GM21390 (cell line): Measurements from ENCODE around the gene DVL2.
A peak's percentile ranks its signal among the peaks of the same experiment; 100 is the strongest.
"Not testable (repeated sequence)": the region's sequence is repeated elsewhere in the genome, so short reads cannot be mapped to it uniquely, and the experiment has no call there.

Source experiments
- ATAC-seq: cut with Tn5 transposase; IDR thresholded peaks from one replicate; pipeline ENCODE4 v1.9.1; 2021; ENCODE audit not compliant: unreplicated experiment

Gene DVL2

DNA sequence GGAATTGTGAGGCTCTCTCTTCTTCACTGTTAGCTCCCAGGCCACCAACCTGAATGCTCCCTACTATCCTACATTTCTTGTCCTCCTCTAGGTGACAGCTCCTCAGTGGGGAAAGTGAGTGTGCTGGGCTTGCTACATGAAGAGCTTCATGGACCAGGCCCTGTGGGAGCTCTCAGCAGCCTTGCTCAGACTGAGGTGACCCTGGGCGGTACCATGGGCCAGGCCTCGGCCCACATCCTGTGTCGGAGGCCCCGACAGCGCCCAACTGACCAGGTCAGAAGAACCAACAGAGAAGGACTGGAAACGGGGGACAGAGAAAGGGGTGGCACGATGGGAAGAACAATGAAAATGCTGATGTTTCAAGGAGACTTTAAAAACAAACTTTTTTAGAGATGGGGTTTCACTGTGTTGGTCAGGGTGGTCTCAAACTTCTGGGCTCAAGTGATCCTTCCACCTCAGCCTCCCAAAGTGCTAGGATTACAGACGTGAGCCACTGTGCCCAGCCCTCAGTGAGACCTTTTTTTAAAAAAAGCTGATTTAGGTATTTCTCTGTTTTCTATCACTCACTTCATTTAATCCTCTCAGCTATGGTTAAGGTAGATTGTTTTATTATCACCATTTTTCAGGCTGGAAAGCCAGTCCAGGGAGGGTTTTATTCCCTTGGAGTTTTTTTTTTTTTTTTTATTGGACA is 22.6 kb upstream of the DVL2 start:
- ATAC-seq = no peak

DNA sequence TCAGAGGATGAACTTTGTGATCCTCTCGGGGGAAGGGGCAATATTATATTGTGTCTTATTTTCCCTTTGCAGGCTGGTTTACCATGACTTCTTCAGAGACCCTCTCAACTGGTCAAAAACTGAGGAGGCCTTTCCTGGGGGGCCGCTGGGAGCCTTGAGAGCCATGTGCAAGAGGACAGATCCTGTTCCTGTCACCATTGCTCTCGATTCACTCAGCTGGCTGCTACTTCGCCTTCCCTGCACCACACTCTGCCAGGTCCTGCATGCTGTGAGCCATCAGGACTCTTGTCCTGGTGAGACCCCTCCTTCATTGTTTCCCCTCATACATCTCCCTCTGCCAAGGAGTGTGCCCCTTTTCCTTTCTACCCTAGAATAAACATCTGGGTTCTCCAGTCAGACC is 20.2 kb upstream of the DVL2 start:
- ATAC-seq = no peak

DNA sequence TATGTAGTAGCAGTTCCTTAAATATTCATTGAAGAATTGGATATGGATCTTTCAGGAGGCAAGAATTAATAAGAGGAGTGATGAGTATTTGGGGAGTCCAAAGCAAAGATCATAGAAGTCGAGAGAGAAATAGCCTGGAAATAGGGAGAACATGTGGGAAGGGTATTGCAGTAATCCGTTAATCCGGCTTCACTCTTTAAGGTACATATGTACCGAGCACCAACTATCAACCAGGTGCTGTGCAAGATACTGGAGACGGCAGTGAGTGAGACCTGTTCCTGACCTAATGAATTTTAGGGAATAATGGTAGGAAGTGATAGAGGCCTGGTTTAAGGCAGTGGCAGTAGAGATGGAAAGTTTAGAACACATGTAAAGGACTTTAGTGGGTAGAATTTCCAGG is 18.8 kb upstream of the DVL2 start:
- no peak for ATAC-seq

DNA sequence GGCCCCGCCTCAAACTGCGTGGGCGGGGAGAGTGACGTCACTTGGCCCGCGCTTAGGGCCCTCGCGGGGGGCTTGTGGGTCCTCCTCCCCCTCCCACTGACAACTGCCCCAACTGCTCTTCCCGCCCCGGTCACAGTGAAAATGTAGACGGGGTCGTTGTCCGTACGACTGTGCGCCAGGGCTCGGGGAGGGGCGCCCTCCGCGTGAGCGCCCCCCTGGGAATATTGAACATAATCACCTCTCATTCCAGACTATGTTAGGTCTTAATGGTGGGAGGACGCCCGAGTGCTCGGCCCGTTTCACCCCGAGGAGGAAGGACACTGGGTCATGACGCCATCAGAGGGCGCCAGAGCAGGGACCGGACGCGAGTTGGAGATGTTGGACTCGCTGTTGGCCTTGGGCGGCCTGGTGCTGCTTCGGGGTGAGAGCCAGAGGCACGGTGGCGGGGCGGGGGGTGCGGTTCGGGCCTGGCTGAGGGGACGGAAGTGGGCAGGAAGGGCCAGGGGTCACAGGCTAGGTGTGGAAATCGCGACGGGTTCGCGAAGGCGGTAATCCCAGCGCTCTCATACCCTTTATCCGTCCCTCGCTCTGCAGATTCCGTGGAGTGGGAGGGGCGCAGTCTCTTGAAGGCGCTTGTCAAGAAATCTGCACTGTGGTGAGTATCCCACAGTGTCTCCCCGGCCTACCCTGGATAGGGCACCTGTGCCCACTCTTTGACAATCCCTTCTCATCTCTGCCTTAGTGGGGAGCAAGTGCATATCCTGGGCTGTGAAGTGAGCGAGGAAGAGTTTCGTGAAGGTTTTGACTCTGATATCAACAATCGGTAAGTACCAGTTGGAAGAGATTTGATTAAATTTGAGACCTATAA is 18.1 kb upstream of the DVL2 start, which contains the start of gene ELP5:
TSS of gene ELP5 (plus strand) at position 40 of the 868 bp plus-strand sequence. CDS start at position 376, 336 bp downstream.
- ATAC-seq = peak; percentile 47

DNA sequence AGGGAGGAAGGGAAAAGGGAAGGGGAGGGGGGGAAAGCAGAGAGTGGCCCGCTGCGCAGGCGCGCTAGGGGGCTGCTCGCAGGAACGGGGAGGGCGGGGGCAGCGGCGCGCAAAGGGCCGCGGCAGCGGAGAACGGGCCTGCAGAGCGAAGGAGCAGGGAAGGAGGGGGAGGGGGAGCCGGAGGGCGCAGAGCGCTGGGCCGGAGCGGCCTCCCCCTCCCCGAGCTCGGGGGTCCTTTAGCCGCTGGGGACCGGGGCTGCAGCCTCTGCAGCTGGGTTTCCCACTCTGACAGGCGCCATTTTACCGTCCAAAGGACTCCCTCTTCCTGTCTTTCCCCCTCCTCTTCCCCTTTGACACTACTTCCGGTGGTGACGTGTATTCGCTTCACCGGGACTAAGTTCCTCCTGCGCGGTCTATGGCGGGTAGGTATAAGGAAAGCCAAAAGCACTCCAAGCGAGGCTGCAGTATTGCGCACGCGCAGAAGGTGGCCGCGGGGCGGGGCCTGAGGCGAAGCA is 17.4 kb upstream of the DVL2 start, which contains the start of gene CTDNEP1:
TSS of gene CTDNEP1 (minus strand) at position 74 of the 515 bp plus-strand sequence. CDS start 438 bp downstream, outside the sequence.
- peak; percentile 88 for ATAC-seq

DNA sequence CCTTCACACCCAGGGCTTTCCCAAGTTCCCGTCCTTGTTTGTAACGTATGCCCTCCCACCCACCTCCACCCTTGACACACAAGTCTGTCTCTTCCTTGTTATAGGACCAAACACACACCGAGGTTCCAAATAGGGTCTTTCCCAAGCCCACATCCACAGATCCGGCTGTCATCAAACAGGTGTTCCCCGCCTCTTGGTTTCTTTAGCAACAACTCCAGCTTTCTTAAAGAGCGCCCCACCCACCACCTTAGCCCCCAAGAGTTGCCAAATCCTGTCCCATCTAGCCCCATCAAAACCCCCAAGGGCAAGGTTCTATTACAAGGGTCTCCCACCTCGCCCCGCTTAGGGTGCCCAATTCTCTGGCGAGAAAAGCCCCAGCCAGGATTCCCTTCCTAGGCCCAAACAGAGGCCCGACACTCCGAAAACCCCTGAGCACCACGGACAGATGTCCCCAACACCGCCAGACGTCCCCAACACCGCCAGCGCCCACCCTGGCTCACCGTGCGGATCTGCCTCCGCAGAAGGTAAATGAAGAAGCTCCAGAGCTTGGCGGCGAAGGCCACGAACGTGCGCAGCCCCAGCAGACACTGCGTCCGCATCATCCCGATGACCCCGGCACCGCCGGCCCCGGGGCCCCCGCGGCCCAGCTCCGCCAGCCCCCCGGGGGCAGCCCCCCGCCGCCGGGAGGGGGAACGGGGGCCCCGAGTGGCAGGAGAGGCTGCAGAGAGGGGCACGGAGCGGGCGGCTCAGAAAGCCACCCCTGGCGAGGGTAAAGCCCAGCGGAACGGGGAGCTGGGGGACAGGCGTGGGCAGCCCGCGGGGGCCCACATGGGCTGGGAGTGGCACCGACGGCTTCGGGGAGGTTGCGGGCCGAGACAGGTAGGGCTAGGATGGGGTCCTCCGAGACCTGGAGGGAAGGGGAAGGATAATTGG is 16.6 kb upstream of the DVL2 start:
- no peak for ATAC-seq

DNA sequence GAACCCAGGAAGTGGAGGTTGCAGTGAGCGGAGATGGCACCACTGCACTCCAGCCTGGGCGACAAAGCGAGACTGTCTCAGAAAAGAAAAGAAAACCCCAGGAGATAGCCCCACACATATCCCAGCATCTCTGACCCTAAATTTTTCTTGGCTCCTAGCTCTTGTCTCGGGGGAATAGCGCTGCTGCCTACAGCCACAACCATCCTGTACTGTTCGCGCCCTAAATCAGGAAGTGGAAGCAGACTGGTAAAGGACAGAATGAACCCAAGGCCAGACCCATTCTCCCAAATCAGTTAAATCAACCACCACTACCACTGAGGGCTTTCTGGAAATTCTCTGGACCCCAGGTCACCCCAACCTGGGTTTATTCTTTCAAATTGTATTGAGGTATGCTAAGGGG is 15.5 kb upstream of the DVL2 start:
- ATAC-seq = no peak

DNA sequence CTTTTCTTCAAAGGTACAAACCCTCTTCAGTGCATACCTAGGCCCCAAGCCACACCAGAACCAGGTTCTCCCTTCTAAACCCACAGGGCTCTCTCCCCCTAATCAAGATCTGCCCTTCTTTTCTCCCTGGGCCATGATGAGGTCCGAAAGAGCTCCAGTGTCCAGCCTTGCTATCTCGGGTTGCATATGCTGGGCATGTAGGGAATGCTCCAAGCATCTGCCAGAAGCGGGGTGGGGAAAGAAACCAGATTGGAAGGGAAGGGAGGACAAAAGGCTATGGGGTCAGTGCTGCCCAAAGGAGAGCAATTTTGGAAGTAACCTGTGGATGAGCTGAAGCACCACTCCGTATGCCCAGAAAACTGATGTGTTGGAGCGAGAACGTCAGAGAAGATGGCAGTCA is 14.9 kb upstream of the DVL2 start:
- no peak for ATAC-seq

DNA sequence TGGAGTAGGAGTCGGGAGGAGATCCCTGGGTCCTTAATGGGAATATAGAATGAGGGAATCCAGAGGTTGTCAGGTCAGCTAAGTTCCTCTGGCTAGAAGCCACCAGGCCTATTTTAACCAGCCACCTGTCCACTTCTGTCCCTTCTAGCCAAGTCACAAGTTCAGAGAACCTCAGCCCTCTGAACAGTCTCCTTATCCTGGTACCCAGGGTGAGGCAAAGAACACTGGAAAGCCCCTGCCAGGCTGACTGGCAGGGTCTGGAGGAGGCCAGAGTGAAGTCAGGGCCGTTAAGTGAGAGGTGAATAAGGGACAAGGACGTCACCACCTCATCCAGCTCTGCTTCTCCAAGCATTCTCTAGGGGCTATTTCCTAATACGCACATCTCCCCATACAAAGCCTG is 14.5 kb upstream of the DVL2 start:
- no peak for ATAC-seq

DNA sequence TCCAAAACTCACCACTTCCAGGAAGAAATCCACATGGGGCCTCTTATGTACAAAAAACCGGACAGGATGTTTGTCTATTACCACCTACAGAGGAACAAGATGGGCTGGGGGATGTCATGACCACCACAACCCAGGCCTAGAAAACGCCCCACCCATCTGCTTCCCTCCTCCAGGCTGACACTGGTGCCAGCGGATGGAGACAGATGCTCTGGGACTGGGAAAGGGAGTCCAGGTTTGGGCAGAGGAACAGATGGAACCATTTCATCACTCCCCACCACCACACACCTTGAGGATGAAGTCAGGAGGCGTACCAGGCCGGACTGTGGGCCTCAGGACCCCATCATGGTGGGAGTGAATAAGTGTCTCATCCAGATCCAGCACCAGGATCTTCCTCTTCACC is 12.5 kb upstream of the DVL2 start:
- no peak for ATAC-seq

DNA sequence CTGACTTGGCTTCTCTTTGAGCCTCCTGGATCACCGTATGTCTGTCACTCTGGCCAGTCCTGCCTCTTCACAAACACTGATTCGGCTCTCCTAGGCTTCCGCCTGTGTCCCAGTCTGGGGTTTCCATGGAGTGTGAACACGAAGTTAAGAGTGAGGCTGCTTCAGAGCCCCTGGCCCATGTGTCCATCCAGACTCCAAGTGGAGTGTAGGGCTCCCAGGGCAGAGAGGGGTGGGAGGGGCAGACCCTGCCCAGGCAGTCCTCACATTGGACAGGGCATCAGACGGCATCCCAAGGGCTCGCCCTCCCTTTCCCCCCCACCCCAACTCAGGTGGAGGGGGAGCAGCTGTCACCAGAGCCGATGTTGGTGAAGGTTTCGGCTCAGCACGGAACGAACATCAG is 9.5 kb upstream of the DVL2 start:
- not testable (repeated sequence) for ATAC-seq

DNA sequence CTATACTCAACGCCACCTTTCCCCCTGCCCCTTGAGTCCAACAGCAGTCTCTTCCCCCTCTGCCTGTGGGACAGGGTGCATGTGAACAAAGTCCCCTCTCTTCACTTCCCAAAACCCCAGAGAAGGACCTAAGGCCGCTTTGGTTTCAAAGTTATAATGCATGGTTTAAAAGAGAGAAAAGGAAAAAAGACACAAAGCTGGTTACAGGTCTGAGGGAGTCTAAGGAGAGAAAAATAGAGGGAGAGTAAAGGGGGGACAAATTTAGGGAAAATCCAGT is 9.1 kb upstream of the DVL2 start:
- ATAC-seq = no peak

DNA sequence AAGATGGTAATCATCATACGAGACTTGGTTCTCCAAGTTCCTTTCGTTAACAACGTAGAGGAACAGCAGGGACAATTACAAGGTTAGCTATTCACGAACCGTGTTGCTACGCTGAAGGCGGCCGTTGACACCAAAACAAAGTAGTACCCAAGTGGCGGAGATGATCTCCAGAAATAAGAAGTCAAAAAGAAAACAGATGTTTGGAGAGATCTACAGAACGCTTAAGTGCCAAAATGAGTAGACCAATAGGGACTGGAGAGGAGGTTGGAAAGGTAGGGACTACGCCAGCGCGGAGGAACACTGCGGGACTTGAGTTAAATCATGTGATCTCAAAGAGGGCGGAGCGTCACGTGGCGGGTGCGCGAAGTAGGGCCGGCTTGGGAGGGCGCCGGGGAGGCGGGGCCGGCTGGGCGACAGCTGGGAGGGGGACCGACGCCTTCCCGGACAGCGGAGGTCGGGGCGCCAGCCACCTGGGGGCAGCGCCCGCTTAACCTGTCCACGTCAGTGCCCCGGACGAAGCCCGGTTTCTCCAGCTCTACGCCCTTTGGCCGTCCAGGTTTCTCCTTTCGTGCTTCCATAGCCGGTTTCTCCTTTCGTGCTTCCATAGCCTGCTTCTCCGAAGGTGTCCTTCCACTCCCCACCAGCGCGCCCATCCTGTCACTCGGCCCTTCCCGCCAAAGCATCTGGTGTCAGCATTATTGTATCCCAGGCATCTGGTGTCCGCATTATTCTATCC is 8.6 kb upstream of the DVL2 start:
- ATAC-seq = peak; percentile 39

DNA sequence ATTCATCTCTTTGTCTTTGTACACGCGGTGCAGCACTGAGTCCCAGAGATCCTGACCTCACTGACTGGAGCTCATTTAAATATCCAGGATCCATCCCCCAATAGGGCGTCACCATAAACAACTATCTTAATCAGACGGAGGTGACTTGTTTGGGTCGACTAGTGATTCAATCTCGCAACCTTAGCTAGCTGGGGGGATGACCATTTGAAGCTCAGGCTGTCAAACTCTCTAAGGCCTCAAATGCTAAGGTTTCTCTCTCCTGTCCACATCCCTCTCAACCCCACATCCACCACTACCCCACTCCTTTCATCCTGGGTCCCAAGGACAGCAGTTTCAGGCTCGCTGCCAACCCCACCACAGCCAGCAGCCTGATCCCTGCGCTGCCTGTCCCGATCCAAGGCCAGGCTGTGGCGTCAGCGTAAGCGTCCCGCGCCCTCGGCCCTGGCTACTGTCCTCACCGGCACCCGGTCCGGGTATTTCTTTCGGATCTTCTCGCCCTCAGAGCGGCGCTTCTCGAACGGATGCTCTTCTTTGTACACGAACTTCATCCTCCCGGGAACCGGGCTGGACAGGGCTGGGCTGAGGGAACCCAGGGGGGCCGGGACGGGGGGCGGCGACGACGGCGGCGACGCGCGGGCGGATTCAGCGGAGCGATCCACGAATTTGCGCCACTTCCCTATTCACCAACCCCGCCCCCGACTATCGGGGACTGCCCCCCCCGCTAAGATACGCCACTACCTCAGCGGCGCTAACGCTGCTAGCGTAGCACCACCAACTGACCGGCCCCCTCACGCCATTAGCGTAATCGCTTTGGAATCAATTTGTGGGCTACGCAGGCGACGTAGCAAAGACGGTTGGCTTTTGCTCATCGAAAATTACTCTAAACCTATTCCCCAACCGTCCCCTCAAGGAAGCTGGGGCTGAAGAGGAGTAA is 7.7 kb upstream of the DVL2 start, which contains the start of gene GABARAP:
TSS of gene GABARAP (minus strand) at position 667 of the 934 bp plus-strand sequence. CDS start at position 548, 119 bp downstream.
- no peak for ATAC-seq

DNA sequence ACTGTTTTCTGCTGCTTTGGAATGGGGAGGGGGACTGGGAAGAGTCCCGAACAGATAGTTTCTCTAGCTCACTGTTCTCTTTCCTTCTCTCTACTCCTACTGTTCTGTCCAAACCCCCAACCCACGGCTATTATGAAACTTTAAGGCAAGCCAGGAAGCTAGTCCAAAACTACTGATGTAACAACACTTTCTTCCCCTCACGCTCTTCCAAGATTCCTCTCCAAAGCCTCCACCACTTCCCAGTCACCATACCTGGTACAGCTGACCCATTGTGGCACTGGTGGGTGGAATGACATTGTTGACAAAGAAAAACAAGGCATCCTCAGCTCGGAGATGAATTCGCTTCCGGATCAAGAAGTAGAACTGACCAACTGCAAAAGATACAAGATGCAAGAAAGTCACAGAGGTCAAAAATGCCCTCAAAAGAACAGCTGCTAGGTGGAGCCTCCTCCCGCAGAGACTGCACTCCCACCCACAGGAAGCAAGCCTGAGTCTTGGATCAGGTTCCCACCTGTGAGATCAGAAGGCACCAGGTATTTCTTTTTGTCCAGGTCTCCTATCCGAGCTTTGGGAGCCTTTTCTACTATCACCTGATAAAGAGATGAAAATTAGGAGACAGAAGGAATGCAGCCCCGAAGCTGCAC is 6.9 kb upstream of the DVL2 start:
- no peak for ATAC-seq

DNA sequence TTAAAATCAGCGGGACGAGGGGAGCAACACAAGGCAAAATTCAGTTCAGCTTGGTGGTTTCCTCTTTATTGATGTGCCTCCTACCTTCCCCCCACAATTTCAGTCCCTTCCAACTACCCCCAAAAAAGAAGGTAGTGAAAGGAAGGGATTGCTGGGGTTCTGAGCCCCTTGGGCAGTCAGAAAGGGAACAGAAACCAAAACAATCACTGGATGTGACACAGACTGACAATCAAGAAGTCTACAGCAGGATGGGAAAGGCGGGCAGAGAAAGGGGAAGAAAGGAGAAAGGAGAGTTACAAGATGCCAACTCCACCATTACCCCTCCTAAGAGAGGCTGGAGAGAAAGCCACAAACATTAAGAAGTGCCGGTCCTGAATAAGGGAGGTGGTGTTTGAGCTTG is 6.1 kb upstream of the DVL2 start:
- no peak for ATAC-seq

DNA sequence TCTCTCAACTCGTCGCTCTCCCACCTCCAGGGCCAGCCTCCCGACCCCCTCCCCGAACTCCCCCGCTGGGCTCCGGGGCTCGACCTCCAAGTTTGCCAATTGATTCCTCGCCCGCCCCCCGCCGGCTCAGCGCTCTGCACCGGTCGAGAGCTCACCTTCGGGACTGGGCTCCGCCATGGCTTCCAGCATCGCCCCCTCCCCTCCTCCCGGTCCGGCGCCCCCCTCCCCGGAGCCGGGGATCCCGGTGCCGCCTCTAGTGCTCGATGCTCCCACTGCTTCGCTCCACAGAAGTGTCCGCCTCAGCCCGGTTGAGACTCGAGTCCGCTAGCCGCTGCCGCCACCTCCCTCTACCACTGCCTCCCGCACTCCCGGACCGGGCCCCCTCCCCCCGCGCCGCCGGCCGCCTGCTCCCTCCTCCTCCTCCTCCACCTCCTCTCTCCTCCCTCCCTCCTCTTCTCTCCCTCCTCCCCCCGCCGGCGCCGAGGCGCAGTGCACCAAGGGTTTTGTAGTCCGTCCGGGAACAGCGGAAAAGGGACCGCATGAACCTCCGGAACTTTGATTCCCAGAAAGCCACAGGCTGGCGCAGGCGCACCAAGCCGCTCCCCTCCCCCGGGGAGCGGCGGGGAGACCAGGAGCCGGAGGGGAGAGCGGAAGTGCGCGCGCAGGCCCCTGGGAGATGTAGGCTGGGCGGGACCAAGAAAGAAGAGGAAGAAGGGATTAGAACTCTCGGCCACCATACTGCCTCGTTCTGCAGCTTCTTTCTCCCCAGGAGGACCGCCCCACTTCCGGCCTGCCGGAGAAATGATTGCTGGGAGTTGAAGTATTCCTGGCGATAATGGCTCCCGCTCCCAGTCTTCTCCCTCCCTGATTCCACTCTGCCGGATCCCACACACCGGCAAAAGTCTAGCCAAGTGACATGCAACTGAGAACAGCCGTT is 5.0 kb upstream of the DVL2 start, which contains the start of gene PHF23:
TSS of gene PHF23 (minus strand) at position 367 of the 937 bp plus-strand sequence. CDS start at position 189, 178 bp downstream.
- peak; percentile 41 for ATAC-seq
